ENCODE results near the gene CHCHD3.
"Not testable (repeated sequence)": the region's sequence is repeated elsewhere in the genome, so short reads cannot be mapped to it uniquely, and the experiment has no call there.

Gene CHCHD3

GRCh38 chr7:132943645-132944044, 138.2 kb downstream of the CHCHD3 start:
- peak; percentile 39 for FAIRE-seq

GRCh38 chr7:132942701-132943100, 139.2 kb downstream of the CHCHD3 start:
- no peak for FAIRE-seq

GRCh38 chr7:132941905-132942304, 140.0 kb downstream of the CHCHD3 start:
- no peak for FAIRE-seq

DNA sequence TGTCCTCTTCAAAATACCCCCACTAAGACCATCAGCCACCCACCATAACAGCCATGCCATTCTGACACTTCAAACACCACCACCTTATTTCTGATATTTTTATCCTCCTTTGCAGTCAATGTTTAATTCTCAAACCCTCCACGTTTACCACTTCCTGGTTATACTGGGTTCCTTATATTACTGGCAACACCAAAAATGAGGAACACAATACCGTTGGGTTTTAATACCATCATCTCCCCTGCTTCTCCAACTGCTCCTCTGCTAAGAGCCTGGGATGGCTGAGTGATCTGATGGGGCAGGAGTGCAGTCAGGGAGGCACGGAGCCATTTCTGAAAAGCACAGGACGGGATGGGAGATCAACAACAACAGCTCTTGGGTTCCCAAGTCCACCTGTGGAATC, 140.5 kb downstream of the CHCHD3 start:
- no peak for FAIRE-seq

GRCh38 chr7:132940084-132940483, 141.8 kb downstream of the CHCHD3 start:
- no peak for FAIRE-seq

- no peak for FAIRE-seq
Measured at GRCh38 chr7:132939495-132939894, 142.4 kb downstream of the CHCHD3 start.

GRCh38 chr7:132937286-132937685, 144.6 kb downstream of the CHCHD3 start:
- FAIRE-seq, result no peak

DNA sequence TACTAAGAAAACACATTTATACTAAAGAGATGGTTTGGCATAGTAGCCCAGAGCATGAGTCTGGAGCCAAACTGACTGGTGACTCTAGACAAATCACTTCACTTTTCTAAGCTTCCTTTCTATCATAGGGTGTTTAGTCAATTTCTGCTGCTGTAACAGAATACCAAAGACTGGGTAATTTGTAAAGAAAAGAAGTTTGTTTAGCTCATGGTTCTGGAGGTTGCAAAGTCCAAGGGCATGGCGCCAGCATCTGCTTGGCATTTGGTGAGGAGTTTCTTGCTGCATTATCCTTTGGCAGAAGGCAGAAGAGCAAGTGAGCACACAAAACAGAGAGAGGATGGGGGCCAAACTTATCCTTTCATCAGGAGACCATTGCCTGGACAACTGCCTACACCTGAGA, 146.3 kb downstream of the CHCHD3 start:
- FAIRE-seq, result no peak

DNA sequence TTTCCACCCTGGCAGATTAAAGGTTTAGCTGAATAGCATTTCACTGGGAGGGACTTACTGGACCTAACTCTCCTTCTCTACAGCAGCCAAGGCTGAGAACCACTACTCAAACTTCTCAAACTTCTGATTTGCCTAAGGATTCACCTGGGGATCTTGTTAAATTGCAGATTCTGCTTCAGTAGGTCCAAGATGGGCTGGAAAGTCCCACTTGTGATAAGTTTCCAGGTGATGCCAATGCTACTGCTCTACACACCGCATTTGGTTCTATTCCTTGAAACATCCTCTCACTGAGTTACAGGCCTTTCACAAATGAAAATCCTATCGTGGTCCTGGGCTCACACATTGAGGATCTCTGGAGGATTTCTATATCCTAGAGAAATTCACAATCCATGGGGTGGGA, 147.9 kb downstream of the CHCHD3 start:
- FAIRE-seq, result no peak

GRCh38 chr7:132933072-132933458, 148.8 kb downstream of the CHCHD3 start:
- FAIRE-seq, result no peak

- FAIRE-seq, result no peak
Measured at GRCh38 chr7:132932296-132933071, 149.4 kb downstream of the CHCHD3 start.

DNA sequence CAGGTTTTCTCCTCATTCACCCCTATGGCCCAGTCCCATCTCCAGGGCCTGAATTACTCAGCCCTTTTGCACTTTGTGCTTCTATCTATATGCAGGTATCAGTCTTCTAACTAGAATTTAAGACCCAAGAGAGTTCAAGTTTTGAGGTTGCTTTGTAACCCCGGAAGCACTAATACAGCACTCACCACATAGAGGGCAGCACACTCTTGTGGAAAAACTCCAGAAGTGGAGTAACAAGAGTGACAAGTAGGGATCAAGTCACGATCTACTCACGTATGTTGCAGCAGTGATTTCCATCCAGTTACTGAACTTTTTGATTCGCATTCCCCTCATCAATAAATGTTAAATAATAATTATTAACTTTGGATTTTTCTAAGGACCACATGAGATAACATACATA, 151.0 kb downstream of the CHCHD3 start:
- peak; percentile 47 for FAIRE-seq

GRCh38 chr7:132929944-132930343, 151.9 kb downstream of the CHCHD3 start:
- not testable (repeated sequence) for FAIRE-seq

- no peak for FAIRE-seq
Measured at GRCh38 chr7:132919771-132920170, 162.1 kb downstream of the CHCHD3 start.

GRCh38 chr7:132915647-132916046, 166.2 kb downstream of the CHCHD3 start:
- peak; percentile 19 for FAIRE-seq

DNA sequence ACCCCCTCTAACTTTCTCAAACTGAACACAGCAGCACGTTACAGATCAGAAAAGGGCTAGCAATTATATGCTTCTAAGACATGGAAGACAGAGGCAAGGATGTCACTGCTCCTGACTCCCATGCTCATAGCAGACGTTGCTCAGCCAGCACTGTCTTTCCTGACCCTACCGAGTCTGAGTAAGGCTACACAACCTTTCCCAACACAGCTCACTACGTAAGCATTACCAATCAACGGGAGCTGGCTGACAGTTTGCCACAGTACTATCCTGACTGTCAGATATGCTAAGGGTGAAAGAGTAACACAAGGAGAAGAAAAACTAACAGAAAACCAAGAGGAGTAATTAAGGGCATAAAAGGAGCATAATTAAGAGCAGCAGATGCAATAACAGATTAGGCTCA, 171.2 kb downstream of the CHCHD3 start:
- no peak for FAIRE-seq

GRCh38 chr7:132907380-132907940, 174.4 kb downstream of the CHCHD3 start:
- no peak for FAIRE-seq

DNA sequence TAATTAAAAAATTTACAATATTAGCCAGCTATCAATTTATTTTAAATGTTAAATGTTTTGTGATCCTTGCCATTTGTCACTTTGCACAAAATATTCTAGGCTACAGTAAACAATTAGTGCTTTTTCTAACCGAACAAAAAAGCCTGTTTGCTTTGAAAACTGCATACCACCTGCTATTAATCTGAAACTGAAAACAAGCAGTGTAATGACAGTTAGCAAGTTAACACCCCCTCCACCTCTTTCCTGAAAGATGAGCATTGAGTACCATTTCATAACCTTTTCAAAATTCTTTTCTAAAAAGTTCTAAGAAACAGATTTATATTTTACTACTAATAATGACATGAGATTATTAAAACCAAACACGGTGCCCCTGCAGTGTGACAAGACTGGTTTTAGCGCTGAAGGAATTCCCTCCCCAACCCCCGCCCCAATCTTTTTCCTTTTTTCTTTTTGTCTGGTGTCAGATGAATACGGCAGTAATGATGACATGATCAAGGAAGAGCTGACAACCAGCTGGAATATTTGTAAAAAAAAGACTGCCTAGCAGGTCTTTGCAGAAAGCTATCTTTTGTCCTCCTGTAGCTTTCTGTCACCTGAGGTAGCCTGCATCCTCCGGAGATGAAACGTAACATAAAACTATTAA, 175.6 kb downstream of the CHCHD3 start:
- FAIRE-seq, result no peak

- FAIRE-seq, result not testable (repeated sequence)
Measured at GRCh38 chr7:132905136-132905535, 176.8 kb downstream of the CHCHD3 start.

DNA sequence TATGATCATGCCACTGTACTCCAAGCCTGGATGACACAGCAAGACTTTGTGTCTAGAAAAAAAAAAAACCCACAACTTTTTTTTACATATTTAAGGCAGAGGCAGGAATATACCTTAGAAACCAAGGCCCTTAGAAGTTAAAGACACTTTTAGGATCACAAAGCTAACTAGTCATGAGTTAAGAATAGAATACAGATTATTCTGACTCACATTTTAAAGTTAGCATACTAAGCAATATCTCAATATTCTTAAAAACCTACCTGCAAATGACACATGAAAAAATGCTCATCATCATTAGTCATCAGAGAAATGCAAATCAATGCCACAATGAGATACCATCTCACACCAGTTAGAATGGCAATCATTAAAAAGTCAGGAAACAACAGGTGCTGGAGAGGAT, 177.7 kb downstream of the CHCHD3 start:
- no peak for FAIRE-seq

DNA sequence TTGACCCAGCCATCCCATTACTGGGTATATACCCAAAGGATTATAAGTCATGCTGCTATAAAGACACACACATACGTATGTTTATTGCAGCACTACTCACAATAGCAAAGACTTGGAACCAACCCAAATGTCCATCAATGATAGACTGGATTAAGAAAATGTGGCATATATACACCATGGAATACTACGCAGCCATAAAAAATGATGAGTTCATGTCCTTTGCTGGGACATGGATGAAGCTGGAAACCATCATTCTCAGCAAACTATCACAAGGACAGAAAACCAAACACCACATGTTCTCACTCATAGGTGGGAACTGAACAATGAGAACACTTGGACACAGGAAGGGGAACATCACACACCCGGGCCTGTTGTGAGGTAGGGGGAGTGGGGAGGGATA, 179.6 kb downstream of the CHCHD3 start:
- FAIRE-seq, result not testable (repeated sequence)

DNA sequence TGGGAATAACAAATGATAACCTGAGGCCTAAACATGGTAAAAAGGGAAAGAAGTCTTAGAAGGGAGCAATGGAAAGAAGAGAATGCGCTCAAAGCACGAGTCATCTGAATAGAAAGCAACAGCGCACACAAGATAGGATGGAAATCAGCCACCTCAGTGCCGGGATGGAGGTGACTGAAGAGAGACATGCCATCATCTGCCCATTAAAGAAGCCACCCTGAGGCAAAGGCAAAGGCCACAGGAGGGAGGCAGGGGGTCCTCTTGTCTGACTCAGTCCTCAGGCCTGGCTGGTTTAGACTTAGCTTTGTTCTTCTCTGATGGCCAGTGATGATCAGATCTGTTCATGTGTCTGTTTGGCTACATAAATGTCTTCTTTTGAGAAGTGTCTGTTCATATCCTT, 180.6 kb downstream of the CHCHD3 start:
- no peak for FAIRE-seq

DNA sequence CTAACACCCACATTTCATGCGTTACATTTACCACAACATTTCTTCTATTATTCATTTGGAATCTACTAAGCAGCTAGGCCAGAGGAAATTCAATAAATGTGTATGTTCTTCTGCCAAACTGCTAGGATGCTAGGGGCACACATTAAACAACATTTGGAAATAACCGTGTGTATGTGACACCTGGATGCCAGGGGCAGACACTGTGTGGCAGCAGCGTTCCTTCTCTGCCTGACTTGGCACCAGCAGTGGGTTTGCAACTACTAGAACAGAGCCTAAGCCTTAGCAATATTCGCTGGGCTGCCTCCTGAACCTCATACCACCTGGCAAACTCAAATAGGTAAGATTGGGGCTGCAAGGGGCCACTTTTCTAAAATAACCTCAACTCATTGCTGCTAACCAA, 182.1 kb downstream of the CHCHD3 start:
- no peak for FAIRE-seq

DNA sequence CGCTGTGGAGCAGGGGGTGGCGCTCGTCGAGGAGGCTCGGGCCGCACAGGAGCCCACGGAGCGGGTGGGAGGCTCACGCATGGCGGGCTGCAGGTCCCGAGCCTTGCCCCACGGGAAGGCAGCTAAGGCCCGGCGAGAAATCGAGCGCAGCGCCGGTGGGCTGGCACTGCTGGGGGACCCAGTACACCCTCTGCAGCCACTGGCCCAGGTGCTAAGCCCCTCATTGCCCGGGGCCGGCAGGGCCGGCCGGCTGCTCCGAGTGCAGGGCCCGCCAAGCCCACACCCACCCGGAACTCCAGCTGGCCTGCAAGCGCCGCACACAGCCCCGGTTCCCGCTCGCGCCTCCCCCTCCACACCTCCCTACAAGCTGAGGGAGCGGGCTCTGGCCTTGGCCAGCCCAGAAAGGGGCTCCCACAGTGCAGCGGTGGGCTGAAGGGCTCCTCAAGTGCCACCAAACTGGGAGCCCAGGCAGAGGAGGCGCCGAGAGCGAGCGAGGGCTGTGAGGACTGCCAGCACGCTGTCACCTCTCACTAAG, 183.2 kb downstream of the CHCHD3 start:
- not testable (repeated sequence) for FAIRE-seq
